Retinal pigment epithelial cell (primary cell): ENCODE data around the gene SKIC8.

Source experiments
- DNase-seq: peaks from one replicate; pipeline ENCODE4 v3.0.0-alpha.2; 2010; ENCODE audit warnings: low read depth
- H3K4me3 ChIP-seq: 2 replicates; pipeline ENCODE4 v1.5.1; 2011; ENCODE audit warnings: mild to moderate bottlenecking, low read length, control low read depth, moderate library complexity
- TF ChIP-seq, protein P1 (sequence below): conservative IDR thresholded peaks from 2 replicates; pipeline ENCODE4 v1.5.1; 2011; ENCODE audit warnings: low read depth, low read length, control low read depth, inconsistent platforms

Gene SKIC8

DNA sequence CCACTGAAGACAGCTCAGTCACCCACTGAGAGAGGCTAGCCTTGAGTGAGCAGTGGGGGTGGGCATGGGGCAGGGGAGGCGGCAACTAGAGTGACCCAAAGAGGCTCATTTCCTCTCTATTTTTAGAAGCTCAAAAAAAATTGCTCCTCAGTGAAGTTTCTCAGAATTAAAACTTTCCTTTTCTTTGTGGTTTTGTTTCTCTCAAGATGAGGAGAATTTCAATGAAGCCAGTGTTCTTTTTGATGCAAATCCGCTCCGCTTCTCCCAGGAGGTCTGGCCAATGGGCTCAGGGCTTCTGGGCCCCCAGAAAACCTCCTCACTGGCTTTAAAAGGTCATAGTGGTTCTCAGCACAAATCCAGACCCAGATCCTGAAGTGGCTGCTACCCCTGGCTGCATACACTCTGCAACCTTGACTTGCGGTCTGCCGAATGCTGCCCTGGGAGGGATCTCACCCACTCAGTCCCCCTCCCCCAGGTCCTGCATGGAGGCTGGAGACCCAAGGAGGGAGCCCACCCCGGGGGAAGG lies 64.8 kb downstream of the SKIC8 start, which contains the start of gene ACSBG1:
ACSBG1 (minus strand) TSS at position 51 of the 526 bp plus-strand sequence. CDS start 64 bp downstream, outside the sequence.
- TF ChIP-seq, protein P1, sequence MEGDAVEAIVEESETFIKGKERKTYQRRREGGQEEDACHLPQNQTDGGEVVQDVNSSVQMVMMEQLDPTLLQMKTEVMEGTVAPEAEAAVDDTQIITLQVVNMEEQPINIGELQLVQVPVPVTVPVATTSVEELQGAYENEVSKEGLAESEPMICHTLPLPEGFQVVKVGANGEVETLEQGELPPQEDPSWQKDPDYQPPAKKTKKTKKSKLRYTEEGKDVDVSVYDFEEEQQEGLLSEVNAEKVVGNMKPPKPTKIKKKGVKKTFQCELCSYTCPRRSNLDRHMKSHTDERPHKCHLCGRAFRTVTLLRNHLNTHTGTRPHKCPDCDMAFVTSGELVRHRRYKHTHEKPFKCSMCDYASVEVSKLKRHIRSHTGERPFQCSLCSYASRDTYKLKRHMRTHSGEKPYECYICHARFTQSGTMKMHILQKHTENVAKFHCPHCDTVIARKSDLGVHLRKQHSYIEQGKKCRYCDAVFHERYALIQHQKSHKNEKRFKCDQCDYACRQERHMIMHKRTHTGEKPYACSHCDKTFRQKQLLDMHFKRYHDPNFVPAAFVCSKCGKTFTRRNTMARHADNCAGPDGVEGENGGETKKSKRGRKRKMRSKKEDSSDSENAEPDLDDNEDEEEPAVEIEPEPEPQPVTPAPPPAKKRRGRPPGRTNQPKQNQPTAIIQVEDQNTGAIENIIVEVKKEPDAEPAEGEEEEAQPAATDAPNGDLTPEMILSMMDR = no peak
- no peak for DNase-seq
- no peak within 1 kb of the TSS for H3K4me3 ChIP-seq

- TF ChIP-seq, protein P1 = no peak
- no peak for DNase-seq
- no peak overlapping the region for H3K4me3 ChIP-seq
Measured at GRCh38 chr15:78233496-78233895, 65.9 kb downstream of the SKIC8 start.
